ENCODE measurements around the gene NUAK2.

Gene NUAK2

GRCh38 chr1:205350691-205351141 is 29.2 kb upstream of the NUAK2 start:
- Histone ChIP-seq H3K4me3 (no peak overlapping the region), H3K9ac (ENCODE audit: insufficient read length) (no peak overlapping the region), H3K36me3 (ENCODE audit: insufficient read depth, low read length) (no peaks in the 10 kb centered on the region), H3K9me3 (ENCODE audit: low read depth, low read length) (no peaks in the 10 kb centered on the region), H3K27ac (no peak overlapping the region)
- no peak for DNase-seq (ENCODE audit: low read depth, low spot score)
- TF ChIP-seq EZH2 (IDR thresholded peaks at IDR 0.05) (no peak), FOXP2 (optimal IDR thresholded peaks at IDR 0.05; ENCODE audit: control extremely low read depth, extremely low read length, insufficient read depth) (no peak), POLR2AphosphoS5 (IDR thresholded peaks at IDR 0.05; ENCODE audit: borderline replicate concordance, low read depth, low read length) (no peak)

DNA sequence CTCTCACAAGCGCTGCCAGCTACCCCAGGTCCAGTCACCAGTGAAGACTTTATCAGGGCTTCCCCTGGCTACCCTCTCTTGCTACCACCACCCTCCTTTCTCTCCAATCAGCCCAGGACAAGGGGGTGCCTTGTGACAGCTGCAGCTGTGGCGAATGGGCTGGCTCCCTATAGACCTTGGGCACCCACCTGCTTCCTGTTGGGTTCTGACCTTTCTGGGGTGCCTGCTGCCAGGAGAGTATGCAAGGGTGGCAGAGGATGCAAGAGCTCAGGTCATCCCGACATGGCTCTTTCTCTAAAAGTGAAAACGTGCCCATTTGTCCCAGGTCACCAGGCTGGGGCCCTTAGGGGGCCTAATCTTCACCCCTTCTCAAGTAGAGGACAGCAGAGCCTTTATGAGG is 28.6 kb upstream of the NUAK2 start:
- Histone ChIP-seq H3K27ac (no peak overlapping the region), H3K9ac (ENCODE audit: insufficient read length) (no peak overlapping the region), H3K4me3 (no peak overlapping the region), H3K9me3 (ENCODE audit: low read depth, low read length) (no peaks in the 10 kb centered on the region), H3K36me3 (ENCODE audit: insufficient read depth, low read length) (no peaks in the 10 kb centered on the region)
- DNase-seq (ENCODE audit: low read depth, low spot score), result no peak
- TF ChIP-seq FOXP2 (optimal IDR thresholded peaks at IDR 0.05; ENCODE audit: control extremely low read depth, extremely low read length, insufficient read depth), result no peak
- no peak for TF ChIP-seq EZH2 (IDR thresholded peaks at IDR 0.05)
- no peak for TF ChIP-seq POLR2AphosphoS5 (IDR thresholded peaks at IDR 0.05; ENCODE audit: borderline replicate concordance, low read depth, low read length)

GRCh38 chr1:205348554-205349487 is 27.3 kb upstream of the NUAK2 start:
- Histone ChIP-seq H3K9me3 (ENCODE audit: low read depth, low read length) (no peaks in the 10 kb centered on the region), H3K36me3 (ENCODE audit: insufficient read depth, low read length) (no peaks in the 10 kb centered on the region), H3K4me3 (no peak overlapping the region)

GRCh38 chr1:205346956-205347574 is 25.5 kb upstream of the NUAK2 start:
- no peaks in the 10 kb centered on the region for H3K9me3 ChIP-seq (ENCODE audit: low read depth, low read length)
- TF ChIP-seq FOXP2 (optimal IDR thresholded peaks at IDR 0.05; ENCODE audit: control extremely low read depth, extremely low read length, insufficient read depth), result no peak
- no peak for TF ChIP-seq EZH2 (IDR thresholded peaks at IDR 0.05)
- TF ChIP-seq POLR2AphosphoS5 (IDR thresholded peaks at IDR 0.05; ENCODE audit: borderline replicate concordance, low read depth, low read length), result no peak
- DNase-seq (ENCODE audit: low read depth, low spot score), result no peak
- no peaks in the 10 kb centered on the region for H3K36me3 ChIP-seq (ENCODE audit: insufficient read depth, low read length)
- H3K9ac ChIP-seq (ENCODE audit: insufficient read length), result no peak overlapping the region
- no peak overlapping the region for H3K27ac ChIP-seq
- no peak overlapping the region for H3K4me3 ChIP-seq

More at GRCh38 chr1:205348554-205349487, 27.3 kb upstream of the NUAK2 start:
- H3K27ac ChIP-seq, result no peak overlapping the region
- no peak overlapping the region for H3K9ac ChIP-seq (ENCODE audit: insufficient read length)
- DNase-seq (ENCODE audit: low read depth, low spot score), result no peak
- no peak for TF ChIP-seq EZH2 (IDR thresholded peaks at IDR 0.05)
- no peak for TF ChIP-seq FOXP2 (optimal IDR thresholded peaks at IDR 0.05; ENCODE audit: control extremely low read depth, extremely low read length, insufficient read depth)
- TF ChIP-seq POLR2AphosphoS5 (IDR thresholded peaks at IDR 0.05; ENCODE audit: borderline replicate concordance, low read depth, low read length), result no peak

GRCh38 chr1:205345761-205346160 is 24.2 kb upstream of the NUAK2 start:
- Histone ChIP-seq H3K27ac (no peak overlapping the region), H3K9me3 (ENCODE audit: low read depth, low read length) (no peaks in the 10 kb centered on the region), H3K4me3 (no peak overlapping the region), H3K36me3 (ENCODE audit: insufficient read depth, low read length) (no peaks in the 10 kb centered on the region), H3K9ac (ENCODE audit: insufficient read length) (no peak overlapping the region)
- no peak for DNase-seq (ENCODE audit: low read depth, low spot score)
- TF ChIP-seq EZH2 (IDR thresholded peaks at IDR 0.05) (no peak), FOXP2 (optimal IDR thresholded peaks at IDR 0.05; ENCODE audit: control extremely low read depth, extremely low read length, insufficient read depth) (no peak), POLR2AphosphoS5 (IDR thresholded peaks at IDR 0.05; ENCODE audit: borderline replicate concordance, low read depth, low read length) (no peak)

DNA sequence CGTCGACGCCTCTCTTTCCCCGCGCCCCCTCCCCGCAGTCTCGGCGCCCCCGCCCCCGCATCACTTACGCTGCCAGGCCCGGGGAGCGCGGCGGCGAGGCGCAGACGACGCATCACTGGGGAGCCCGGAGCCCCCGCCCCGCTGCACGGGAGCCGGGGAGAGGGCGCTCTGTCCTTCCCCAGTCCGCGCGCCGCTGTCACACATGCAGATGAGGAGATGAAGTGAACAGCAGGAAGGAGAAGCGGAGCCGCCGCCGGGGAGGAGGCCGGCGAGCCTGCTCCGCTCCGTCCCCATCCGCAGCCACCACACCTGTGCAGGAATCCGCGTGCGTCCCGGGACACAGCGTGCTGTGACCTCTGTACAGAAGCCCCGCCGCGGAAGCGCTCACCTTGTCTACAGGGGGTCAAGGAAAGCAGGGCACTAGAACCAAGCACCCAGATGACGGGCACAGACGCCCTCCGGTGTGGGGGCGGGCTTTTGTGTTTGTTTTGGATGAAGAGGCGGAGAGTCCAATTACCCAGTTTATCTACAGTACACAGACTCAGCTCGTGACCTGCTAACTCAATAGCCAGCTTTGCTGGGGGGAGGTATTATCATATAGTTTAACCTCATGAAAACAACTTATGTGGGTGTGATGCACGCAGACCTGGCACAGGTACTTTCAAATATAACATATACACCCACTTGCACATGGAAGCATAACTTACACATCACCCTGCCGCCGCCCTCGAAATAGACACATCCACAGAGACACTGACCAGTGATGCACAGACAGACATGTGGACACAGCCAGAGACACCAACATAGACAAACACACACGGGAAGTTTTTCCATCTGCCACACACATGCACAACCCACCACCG is 22.8 kb upstream of the NUAK2 start:
- Histone ChIP-seq H3K9me3 (ENCODE audit: low read depth, low read length) (no peaks in the 10 kb centered on the region), H3K27ac (no peak overlapping the region), H3K4me3 (peak overlapping the region; percentile 56), H3K36me3 (ENCODE audit: insufficient read depth, low read length) (no peaks in the 10 kb centered on the region), H3K9ac (ENCODE audit: insufficient read length) (no peak overlapping the region)
- peak; percentile 59 for TF ChIP-seq EZH2 (IDR thresholded peaks at IDR 0.05)
- TF ChIP-seq FOXP2 (optimal IDR thresholded peaks at IDR 0.05; ENCODE audit: control extremely low read depth, extremely low read length, insufficient read depth), result no peak
- no peak for TF ChIP-seq POLR2AphosphoS5 (IDR thresholded peaks at IDR 0.05; ENCODE audit: borderline replicate concordance, low read depth, low read length)
- no peak for DNase-seq (ENCODE audit: low read depth, low spot score)

DNA sequence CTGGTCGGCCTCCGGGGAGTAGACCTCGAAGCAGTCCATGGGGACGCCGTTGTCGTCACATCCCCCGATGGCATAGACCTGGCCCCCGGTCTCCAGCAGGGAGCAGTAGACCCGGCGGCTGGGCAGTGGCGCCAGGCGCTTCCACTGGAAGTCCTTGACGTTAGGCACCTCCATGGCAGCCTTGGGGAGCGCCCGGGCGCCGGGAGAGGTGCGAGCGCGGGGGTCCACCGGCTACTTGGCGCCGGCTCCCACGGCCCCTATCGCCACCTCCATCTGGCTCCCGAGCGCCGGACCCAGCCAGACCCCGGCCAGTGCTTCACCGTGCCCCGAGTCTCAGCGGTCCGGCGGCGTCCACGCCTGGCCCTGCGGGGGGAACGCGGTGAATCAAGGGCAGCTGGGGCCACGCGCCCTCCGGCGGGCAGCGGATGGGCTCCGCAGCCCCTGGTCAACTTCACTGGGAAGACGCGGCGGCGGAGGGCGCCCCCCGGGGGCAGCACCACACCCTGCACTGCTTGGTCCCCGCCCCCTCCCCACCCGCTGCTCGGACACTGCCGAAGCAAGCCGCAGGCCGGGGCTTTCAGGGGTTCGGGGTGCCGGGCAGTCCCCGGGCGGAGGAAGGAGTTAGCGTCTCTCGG is 22.0 kb upstream of the NUAK2 start:
- no peak overlapping the region for H3K9ac ChIP-seq (ENCODE audit: insufficient read length)
- H3K36me3 ChIP-seq (ENCODE audit: insufficient read depth, low read length), result no peaks in the 10 kb centered on the region
- no peak for DNase-seq (ENCODE audit: low read depth, low spot score)
- TF ChIP-seq POLR2AphosphoS5 (IDR thresholded peaks at IDR 0.05; ENCODE audit: borderline replicate concordance, low read depth, low read length) (no peak), EZH2 (IDR thresholded peaks at IDR 0.05) (no peak), FOXP2 (optimal IDR thresholded peaks at IDR 0.05; ENCODE audit: control extremely low read depth, extremely low read length, insufficient read depth) (no peak)
- peak overlapping the region; percentile 56 for H3K4me3 ChIP-seq
- H3K9me3 ChIP-seq (ENCODE audit: low read depth, low read length), result no peaks in the 10 kb centered on the region
- H3K27ac ChIP-seq, result no peak overlapping the region
